Spleen (tissue), 7 donors: Measurements from ENCODE around the gene RABGGTA.

Source experiments
- POLR2AphosphoS5 ChIP-seq, 3 donors: sonication (generic); formaldehyde crosslinking; IDR thresholded peaks; one replicate each; pipeline ENCODE4 v1.5.1; 2017; ENCODE audit warnings: antibody characterized with exemption in 3 of 3
- TF ChIP-seq, protein P1 (sequence below), 11 experiments: fragments of 200-600 bp in 7 of 11; fragments of 450-650 bp in 4 of 11; sonication (generic) in 4 of 11; IDR thresholded peaks in 8 of 11; conservative IDR thresholded peaks in 3 of 11; 1 replicate in 7 of 11; 2 replicates in 4 of 11; pipeline versions ENCODE4 v1.4.0 to v1.8.0; 2016 to 2021; ENCODE audit warnings: antibody characterized with exemption in 11 of 11, inconsistent platforms in 4 of 11, mild to moderate bottlenecking in 1 of 11
- donor health status: DM: no; HTN: no; CAD: no; lungs with moderate emphysema.
- donor health status: DM: no; HTN: no; CAD: no.
- donor health status: DM: no; HTN: no; CAD: no.

DNA sequence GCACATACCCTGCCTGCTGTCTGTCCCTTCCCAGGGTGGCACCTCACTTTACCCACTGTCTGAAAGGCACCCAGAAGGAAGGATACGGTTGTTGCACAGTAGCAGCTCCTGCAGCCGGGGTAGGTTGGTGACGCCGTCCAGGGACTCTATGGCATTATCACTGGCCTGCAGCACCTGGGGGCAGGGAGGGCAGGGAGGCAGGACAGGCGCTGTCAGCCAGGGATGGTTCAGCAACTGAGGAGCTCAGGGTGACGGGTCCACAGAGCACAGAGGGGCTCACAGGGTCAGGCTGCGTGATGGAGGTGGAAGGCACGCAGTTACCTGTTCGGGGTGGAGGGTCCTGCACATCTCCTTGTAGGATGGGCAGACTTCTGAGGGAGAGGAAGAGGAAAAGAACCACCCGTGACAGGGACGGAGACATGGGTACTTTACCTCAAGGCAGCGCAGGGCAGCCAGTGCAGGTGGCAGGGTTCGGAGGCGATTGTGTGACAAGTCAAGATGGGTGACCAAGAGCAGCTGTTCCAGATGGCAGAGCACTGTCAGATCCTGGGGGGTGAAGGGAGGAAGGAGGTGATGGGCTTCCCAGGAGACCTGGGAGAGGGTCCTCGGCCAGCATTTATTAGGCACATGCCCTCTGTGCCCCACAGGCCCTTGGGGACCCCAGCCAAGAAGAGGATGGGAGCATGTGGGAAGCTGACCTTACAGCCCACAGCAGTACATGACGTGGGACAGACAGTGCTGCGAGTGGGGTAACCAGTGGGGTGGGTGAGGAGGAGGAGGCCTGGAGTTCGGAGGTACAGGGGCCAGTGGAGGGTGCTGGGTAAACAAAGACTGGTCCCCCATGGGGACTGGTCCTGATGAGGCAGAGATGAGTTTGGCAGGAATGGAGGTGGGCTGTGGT, 4.8 kb downstream of the RABGGTA start:
- TF ChIP-seq, protein P1, sequence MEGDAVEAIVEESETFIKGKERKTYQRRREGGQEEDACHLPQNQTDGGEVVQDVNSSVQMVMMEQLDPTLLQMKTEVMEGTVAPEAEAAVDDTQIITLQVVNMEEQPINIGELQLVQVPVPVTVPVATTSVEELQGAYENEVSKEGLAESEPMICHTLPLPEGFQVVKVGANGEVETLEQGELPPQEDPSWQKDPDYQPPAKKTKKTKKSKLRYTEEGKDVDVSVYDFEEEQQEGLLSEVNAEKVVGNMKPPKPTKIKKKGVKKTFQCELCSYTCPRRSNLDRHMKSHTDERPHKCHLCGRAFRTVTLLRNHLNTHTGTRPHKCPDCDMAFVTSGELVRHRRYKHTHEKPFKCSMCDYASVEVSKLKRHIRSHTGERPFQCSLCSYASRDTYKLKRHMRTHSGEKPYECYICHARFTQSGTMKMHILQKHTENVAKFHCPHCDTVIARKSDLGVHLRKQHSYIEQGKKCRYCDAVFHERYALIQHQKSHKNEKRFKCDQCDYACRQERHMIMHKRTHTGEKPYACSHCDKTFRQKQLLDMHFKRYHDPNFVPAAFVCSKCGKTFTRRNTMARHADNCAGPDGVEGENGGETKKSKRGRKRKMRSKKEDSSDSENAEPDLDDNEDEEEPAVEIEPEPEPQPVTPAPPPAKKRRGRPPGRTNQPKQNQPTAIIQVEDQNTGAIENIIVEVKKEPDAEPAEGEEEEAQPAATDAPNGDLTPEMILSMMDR (IDR thresholded peaks at IDR 0.05 in 8 of 11, conservative IDR thresholded peaks at IDR 0.05 in 3 of 11), result no peak
- no peak for TF ChIP-seq POLR2AphosphoS5 (IDR thresholded peaks at IDR 0.05)
